ENCODE results near the gene RMND5B. TPM values are rescaled to one million over a fixed set of nuclear protein-coding genes. Genes with fewer than 3 reads are reported as not detected.
A peak's percentile ranks its signal among the peaks of the same experiment; 100 is the strongest.

RMND5B gene
- total RNA-seq, 6 experiments from 2014 or later: 14.4 to 23.5 (median 20.9) TPM

GRCh38 chr5:178143901-178144300, 13.1 kb downstream of the RMND5B start:
- no CpG with 5 or more reads among the region's 10 CpGs for WGBS (ENCODE audit: insufficient coverage, low coverage, low lambda C conversion rate, missing lambda C conversion rate)
- Histone ChIP-seq H3K4me3 (no peak overlapping the region), H3K27me3 (no peaks in the 10 kb centered on the region), H3K4me1 (no peaks in the 10 kb centered on the region), H3K27ac (no peak overlapping the region), H3K9me3 (no peaks in the 10 kb centered on the region), H3K36me3 (peaks cover 0 to 66% (median 28%) of the 10 kb centered on the region in 4 donors)
- intact Hi-C loops (cut with DNase I): loop anchor here in 1 of 2 donors (10.0 kb wide), 1 partner anchor 59 kb away; no protein-coding TSS in a partner anchor
- ATAC-seq: peak in 1 of 4 donors; percentile 19
- TF ChIP-seq POLR2A (IDR thresholded peaks at IDR 0.05): no peak
- TF ChIP-seq, protein P1, sequence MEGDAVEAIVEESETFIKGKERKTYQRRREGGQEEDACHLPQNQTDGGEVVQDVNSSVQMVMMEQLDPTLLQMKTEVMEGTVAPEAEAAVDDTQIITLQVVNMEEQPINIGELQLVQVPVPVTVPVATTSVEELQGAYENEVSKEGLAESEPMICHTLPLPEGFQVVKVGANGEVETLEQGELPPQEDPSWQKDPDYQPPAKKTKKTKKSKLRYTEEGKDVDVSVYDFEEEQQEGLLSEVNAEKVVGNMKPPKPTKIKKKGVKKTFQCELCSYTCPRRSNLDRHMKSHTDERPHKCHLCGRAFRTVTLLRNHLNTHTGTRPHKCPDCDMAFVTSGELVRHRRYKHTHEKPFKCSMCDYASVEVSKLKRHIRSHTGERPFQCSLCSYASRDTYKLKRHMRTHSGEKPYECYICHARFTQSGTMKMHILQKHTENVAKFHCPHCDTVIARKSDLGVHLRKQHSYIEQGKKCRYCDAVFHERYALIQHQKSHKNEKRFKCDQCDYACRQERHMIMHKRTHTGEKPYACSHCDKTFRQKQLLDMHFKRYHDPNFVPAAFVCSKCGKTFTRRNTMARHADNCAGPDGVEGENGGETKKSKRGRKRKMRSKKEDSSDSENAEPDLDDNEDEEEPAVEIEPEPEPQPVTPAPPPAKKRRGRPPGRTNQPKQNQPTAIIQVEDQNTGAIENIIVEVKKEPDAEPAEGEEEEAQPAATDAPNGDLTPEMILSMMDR (IDR thresholded peaks at IDR 0.05): no peak
- DNase-seq: peak in 1 of 3 donors; percentile 56

GRCh38 chr5:178145965-178146820, 15.4 kb downstream of the RMND5B start:
- ATAC-seq: peak; percentile 80 to 86 (median 84)
- H3K36me3 ChIP-seq: peaks cover 0 to 87% (median 34%) of the 10 kb centered on the region in 4 donors
- no peaks in the 10 kb centered on the region for H3K4me1 ChIP-seq
- no peak overlapping the region for H3K4me3 ChIP-seq
- WGBS (ENCODE audit: insufficient coverage, low coverage, low lambda C conversion rate, missing lambda C conversion rate): 63% methylated on average over 4 of the region's 14 CpGs
- intact Hi-C loops (cut with DNase I): loop anchor here in 1 of 2 donors (10.0 kb wide), 1 partner anchor 61 kb away; no protein-coding TSS in a partner anchor
- no peaks in the 10 kb centered on the region for H3K9me3 ChIP-seq
- no peak for TF ChIP-seq POLR2A (IDR thresholded peaks at IDR 0.05)
- TF ChIP-seq, protein P1 (IDR thresholded peaks at IDR 0.05): peak; percentile 59 to 79 (median 70)
- H3K27me3 ChIP-seq: no peaks in the 10 kb centered on the region
- no peak overlapping the region for H3K27ac ChIP-seq
- DNase-seq: peak; percentile 73 to 74 (median 73)

DNA sequence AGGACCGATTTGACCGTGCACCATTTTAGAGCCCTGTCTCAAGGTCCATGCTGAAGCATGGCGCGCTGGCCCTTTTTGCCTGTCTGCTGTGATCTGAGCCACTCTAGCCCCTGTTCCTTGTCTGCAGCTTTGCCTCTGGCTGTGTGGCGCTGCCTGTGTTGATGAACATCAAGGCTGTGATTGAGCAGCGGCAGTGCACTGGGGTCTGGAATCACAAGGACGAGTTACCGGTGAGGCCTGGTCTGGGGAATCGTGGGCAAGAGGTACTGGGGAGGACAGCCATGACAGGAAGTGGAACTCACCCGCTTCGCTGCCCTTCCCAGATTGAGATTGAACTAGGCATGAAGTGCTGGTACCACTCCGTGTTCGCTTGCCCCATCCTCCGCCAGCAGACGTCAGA, 16.6 kb downstream of the RMND5B start:
- DNase-seq: no peak
- no peak for ATAC-seq
- Histone ChIP-seq H3K27ac (no peak overlapping the region), H3K4me1 (peaks cover 0 to 4% (median 0%) of the 10 kb centered on the region in 4 donors), H3K4me3 (no peak overlapping the region), H3K36me3 (peaks cover 0 to 78% (median 31%) of the 10 kb centered on the region in 4 donors), H3K9me3 (no peaks in the 10 kb centered on the region), H3K27me3 (no peaks in the 10 kb centered on the region)
- intact Hi-C loops (cut with DNase I): loop anchor here in 1 of 2 donors (10.0 kb wide), 1 partner anchor 63 kb away; no protein-coding TSS in a partner anchor
- TF ChIP-seq, protein P1 (IDR thresholded peaks at IDR 0.05): no peak
- TF ChIP-seq POLR2A (IDR thresholded peaks at IDR 0.05): no peak
- WGBS (ENCODE audit: insufficient coverage, low coverage, low lambda C conversion rate, missing lambda C conversion rate): 85% methylated on average over 8 of the region's 15 CpGs

DNA sequence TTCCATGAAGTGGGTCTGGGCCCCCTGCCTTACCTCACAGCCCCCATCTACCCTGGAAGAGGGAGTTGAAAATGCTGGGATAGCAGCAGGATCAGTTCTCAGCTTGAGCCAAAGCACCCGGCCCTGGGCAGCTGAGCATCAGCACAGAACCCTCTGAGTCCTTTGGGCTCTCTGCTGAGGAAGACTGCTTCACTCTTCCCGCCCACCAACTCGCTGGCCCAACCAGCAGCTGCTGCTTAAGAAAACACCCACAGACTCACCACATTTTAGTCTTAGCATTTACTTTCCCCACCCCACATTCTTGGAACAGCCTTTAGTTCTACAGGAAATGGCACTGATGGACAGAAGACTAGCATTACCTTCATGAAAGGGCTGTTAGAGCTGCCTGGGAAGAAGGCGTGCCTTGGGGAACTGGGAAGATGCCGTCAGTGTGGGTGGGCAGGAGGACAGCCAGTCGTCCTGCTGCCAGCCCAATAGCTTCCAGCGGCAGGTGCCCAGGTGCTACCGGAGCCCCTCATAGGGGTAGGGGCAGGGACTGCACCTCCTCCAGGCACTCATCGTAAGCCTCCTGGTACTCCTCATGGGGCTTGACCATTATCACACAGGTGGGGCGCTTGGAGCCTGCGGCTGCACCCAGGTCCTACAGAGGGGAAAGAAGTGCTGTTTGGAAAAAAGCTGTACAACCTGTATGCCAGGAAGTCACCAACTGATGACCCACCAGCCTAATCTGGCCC, 18.6 kb downstream of the RMND5B start:
- H3K4me3 ChIP-seq: no peak overlapping the region
- no peaks in the 10 kb centered on the region for H3K9me3 ChIP-seq
- no peak for ATAC-seq
- DNase-seq: no peak
- TF ChIP-seq, protein P1 (IDR thresholded peaks at IDR 0.05): no peak
- no peak for TF ChIP-seq POLR2A (IDR thresholded peaks at IDR 0.05)
- H3K4me1 ChIP-seq: peaks cover 0 to 11% (median 4%) of the 10 kb centered on the region in 4 donors
- WGBS (ENCODE audit: insufficient coverage, low coverage, low lambda C conversion rate, missing lambda C conversion rate): 85% methylated on average over 9 of the region's 11 CpGs
- H3K27ac ChIP-seq: no peak overlapping the region
- peaks cover 0 to 61% (median 21%) of the 10 kb centered on the region in 4 donors for H3K36me3 ChIP-seq
- H3K27me3 ChIP-seq: no peaks in the 10 kb centered on the region
- intact Hi-C loops (cut with DNase I): loop anchor here in 1 of 2 donors (10.0 kb wide), 1 partner anchor 65 kb away; no protein-coding TSS in a partner anchor

All from right lobe of liver (tissue), 6 donors.